HG02642 (cell line): ENCODE data around the gene ARL8B.
"Not testable (repeated sequence)": the region's sequence is repeated elsewhere in the genome, so short reads cannot be mapped to it uniquely, and the experiment has no call there.

Source experiments
- ATAC-seq: cut with Tn5 transposase; IDR thresholded peaks from one replicate; pipeline ENCODE4 v1.9.1; 2021; ENCODE audit warnings: mild to moderate bottlenecking; ENCODE audit not compliant: unreplicated experiment, poor library complexity

Gene ARL8B

DNA sequence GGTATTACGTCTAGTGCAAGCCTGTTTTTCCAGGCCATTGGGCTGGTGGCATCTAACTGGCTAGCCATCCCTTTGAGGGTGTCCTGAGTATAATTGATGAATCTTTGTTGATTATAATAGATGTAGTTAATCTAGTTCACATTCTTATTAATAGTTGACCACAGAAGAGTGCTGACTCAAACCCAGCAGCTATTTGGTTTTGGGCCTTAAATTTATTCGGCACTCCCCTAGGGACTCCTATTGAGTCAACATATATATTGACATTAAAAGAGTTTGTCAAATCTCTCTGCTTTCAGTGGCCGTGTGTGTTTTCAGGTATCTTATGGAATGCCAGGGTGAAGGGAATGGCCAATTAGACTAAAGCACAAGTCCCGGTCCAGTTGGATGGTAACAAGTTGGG, 19.7 kb downstream of the ARL8B start:
- ATAC-seq = no peak

DNA sequence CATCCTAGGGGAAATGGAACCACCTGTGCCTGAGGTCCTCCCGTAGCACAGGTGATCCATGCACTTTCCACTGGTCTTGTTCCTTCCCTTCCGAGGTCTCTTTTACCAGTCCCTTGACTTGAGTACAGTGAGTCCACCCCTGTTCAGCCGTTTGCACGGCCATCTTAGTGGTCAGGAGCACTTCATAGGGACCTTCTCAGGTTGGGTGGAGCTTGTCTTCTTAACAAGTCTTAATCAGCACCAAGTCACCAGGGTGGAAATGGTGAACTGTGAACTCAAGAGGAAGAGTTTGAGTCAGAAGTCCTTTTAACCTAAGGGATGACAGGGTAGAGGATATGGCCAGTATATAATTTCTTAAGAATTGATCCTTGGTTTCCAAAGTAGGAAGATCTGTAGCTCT, 21.4 kb downstream of the ARL8B start:
- ATAC-seq = no peak

DNA sequence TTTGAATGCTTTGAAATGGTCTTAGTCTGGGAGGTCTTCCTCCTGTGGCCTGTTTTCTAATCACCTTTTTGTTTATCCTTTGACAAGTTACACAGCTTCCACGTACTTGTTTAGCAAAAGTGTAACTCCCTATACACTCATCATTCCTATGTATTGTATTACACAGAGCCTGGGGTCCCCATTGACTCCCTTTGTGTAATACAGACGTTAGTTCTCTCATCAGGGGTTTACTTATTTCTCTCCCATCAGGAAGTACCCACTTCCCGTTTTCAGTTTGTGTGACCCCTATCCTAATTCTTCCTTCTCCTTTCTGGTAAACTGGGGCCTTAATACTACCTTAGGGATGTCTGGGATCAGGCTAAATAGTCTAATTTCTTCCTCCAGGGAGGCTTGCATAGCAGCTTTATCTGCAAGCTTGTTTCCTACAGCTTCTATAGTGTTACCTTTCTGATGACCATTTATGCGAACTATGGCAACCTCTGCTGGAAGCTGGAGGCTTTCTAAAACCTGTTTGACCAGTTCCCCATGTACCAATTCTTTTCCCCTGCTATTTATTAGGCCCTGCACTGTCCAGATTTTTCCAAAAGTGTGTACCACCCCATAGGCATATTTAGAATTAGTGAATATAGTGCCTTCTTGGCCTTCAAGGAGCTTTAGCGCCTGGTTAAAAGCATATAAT, 22.4 kb downstream of the ARL8B start:
- ATAC-seq = no peak

DNA sequence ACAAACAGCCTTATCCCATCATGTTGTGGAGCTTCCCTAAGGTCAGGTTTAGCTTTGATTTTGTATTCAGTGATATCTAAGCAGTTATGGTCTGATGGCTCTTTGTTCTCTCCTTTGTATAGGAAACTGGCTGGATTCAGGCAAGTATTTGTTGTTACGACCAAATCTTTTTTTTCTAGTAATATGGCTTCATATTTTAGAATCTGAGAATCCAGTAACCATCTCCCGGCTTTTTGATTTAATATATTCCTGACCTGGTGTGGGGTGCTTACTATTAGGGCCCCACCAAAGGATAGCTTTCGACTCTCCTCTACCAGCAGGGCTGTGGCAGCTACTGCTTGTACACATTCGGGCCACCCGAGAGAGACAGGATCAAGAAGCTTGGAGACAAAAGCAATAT, 23.0 kb downstream of the ARL8B start:
- no peak for ATAC-seq

DNA sequence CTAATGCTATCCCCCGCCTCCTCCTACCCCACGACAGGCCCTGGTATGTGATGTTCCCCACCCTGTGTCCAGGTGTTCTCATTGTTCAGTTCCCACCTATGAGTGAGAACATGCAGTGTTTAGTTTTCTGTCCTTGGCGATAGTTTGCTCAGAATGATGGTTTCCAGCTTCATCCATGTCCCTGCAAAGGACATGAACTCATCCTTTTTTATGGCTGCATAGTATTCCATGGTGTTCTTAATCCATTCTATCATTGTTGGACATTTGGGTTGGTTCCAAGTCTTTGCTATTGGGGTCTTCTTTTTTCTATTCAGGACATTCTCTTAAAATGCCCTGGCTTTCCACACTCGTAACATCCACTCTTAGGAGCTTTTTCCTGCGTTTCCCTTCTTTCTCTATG, 25.1 kb downstream of the ARL8B start:
- not testable (repeated sequence) for ATAC-seq

DNA sequence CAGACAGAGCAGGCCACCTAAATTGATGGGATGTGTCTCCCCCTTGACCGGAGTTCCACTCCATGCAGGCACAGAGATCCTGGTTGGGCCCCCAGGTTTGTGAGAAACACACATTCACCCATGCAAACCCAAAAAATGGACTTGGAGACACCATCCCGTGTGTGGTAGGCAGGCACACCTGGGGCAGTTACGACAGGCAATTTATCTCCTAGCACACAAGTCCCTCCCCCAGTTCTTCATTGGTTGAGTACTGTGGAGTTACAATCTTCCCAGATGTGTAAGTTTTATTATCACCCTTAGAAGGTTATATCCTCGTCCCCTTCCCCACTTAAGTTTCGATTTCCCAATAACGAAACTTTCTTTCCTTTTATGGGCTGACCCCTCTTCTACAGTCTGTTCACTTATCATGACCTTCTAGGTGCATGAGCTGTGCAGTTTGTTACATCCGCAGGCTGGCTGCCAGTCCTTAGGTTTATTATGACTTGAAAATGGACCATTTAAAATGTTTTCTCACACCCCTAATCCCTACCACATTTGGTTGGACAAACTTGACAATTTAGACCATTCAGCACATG, 27.3 kb downstream of the ARL8B start:
- ATAC-seq = no peak

DNA sequence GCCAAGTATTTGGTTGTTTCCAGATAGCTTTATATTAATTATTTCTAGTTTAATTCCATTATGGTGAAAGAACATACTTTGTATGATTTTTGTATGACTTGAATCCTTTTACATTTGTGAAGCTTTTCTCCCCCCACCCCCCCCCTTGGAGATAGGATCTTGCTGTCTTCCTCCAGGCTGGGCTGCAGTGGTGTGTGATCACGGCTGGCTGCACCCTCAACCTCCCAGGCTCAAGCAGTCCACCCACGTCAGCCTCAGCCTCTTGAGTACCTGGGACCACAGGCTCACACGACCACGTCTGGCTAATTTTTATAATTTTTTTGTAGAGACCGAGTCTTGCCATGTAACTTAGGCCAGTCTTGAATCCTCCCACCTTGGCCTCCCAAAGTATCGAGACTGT, 29.5 kb downstream of the ARL8B start:
- ATAC-seq = peak; percentile 49

DNA sequence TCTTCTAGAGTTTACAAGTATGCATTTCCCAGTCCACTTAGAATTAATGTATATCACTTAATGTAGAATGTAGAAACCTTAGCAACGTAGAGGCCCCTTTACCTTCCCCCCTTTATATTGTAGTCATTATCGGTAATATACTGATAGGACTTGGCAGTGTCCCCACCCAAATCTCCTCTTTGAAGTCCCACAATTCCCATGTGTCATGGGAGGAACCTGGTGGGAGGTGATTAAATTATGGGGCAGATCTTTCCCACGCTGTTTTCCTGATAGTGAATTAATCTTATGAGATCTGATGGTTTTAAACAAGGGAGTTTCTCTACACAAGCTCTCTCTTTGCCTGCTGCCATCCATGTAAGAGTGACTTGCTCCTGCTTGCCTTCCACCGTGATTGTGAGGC, 31.0 kb downstream of the ARL8B start:
- ATAC-seq = no peak

DNA sequence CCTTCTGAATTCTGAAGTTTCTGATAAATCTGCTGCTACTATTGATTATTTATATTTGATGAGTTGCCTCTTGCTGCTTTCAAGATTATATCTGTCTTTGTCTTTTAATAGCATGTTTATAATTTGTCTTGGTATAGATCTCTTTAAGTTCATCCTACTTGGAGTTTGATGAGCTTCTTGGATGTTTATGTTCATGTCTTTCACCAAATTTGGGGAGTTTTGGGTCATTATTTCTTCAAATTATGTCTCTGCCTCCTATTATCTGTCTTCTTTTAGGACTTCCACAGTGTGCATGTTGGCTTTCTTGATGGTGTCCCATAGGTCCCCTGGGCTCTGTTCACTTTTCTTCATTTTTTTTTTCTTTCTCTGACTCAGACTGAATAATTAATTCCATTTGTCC, 33.1 kb downstream of the ARL8B start:
- no peak for ATAC-seq

DNA sequence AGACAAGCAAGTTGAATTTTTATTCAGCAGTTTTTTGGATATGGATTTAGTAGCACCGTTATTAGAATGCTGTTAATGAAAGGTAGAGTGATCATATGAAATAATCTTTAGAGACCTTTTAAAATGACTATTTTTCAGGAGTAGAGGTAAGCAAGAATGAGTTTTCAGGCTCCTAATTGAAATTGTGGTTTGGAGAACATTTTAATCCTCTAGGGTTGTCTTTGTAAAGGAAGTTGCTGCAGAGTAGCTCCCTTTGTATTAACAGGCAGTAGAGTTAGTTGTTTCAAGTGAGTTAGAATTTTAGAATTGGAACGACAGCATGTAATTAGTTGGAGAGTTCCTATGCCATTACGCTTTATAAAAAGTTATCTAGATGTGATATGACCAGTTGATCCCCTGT, 38.2 kb downstream of the ARL8B start:
- no peak for ATAC-seq

DNA sequence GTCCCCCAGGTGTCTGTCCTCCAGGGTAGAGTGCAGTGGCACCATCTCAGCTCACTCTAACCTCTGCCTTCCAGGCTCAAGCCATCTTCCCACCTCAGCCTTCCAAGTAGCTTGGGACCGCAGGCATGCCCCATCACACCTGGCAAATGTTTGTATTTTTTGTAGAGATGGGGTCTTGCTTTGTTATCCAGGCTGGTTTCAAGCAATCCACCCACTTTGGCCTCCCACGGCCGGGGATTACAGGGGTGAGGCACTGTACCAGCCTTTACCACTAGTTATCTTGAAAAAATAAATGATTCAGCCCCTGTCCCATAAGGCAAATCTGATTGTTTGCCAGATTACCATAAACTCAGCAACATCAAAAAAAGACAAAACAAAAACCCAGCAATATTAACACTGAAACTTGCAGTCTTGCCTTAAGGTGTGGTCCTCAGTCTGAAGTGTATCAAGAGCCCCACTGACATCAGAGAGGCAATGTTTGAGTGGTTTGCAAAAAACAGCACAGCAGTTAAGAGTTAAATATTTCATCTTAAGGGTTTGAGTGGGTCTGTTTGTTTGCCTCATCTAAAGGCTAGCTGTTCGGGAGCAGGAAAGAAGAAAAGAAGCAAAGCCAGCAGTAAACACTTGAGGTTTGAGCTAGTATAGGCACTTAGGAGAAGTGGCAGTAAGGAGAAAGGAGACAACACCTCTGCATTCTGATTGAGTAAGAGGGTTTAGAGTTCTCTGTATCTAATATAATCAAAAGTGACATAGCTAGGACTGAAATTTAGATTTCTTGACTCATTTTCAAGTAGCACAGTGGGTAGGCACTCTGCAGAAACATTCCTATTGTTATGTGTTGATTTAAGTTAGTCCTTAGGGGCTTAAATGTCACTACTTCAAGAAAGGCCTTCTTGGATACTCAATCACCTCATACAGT, 39.1 kb downstream of the ARL8B start:
- ATAC-seq = no peak

DNA sequence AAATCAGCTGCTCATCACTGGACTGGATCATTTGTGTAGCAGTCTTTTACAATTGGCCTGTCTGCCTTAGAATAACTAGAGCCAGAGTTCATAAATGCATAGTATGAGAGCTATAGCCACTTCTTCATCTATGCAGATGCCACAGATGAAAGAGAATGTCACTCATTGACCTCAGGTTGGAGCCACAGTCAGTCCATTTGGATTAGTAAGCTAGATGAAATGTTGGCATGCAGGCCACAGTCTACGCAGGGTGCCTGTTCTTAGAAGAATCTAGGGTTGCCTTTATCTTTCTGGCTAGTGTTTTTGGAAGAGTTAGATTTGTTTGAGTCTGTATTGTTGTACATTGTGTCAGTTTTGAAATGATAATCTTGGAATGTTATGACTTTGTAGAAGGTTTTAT, 40.0 kb downstream of the ARL8B start:
- ATAC-seq = no peak

DNA sequence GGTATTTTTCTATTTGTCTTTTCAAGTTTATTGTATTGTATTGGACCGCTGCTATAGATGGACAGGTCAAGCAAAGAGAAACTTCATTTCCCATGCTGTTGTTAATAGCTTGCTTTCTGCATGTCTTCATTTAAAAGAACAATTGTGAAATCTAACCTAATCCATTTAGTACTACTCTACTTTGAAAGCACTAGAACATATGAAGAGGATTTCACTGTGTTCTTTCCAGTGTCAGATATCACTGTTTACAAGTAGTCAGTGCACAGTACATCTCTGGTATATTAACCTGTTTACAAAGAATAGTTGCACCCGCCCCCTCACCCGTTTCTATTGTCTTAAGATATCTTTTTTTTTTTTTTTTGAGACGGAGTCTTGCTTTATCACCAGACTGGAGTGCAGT, 43.6 kb downstream of the ARL8B start:
- ATAC-seq = no peak

DNA sequence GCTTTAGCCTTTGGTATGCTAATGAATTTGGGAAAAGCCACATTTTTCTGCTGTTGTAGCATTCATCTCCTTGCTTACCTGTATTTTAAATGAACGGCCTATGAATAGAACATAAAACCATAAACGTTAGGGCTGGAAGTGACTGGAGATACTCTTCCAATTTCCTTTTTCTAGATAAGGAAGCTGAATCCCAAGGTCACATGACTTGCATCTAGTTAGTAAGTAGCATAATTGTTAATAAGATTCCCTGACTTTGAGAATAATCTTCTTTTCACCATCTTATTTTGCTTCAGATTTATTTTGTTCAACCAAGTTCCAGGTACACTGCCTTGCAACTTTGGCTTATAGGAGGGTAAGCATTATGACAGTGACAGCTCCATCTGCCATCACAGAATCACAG, 44.8 kb downstream of the ARL8B start:
- no peak for ATAC-seq

DNA sequence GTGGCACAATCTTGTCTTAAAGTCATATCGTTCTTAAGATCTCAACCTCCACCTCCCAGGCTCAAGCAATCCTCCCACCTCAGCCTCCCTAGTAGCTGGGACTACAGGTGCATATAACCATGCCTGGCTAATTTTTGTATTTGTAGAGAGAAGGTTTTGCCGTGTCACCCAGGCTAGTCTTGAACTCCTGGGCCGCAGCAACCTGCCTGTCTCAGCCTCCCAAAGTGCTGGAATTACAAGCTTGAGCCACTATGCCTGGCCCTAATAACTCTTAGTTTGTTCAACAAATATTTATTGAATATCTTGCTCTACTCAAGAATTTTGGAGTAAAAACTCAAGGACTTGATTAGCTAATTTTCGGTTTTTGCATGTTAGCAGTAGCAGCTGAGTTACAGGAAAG, 46.0 kb downstream of the ARL8B start:
- ATAC-seq = no peak

DNA sequence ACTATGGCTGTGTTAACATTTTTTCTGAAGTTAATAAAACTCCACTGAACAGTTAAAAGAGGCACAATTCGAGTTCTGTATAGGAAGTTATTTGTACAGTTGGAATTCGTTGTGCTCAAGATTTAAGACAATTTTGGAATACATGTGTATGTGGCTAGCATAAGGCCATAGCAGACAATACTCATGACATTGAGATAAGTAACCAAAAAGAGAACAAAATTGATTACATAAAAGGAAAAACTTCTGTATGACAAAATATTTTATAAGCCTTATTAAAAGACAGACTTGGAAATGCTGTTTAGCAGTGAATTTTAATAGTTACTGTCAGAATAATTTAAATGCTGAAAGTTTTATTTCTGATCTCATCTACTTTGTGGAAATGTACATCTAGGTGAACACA, 47.7 kb downstream of the ARL8B start:
- no peak for ATAC-seq

DNA sequence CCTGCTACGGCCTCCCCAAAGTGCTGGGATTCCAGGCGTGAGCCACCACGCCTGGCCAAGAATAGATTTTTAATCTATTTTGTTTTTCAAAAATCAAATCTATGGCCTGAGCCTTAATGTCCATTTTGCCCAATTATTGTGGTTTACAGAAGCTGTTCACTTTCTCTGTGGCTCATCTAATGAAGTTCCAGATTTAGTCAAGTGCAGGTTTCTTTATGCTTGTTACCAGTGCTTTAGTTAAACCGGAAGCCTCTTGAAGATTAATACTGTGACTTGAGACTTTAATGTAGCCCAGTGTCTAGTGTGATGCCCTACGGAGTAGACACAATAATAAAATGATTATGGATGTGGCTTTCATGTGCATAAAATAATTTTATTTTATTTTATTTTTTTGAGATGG, 48.9 kb downstream of the ARL8B start:
- no peak for ATAC-seq

DNA sequence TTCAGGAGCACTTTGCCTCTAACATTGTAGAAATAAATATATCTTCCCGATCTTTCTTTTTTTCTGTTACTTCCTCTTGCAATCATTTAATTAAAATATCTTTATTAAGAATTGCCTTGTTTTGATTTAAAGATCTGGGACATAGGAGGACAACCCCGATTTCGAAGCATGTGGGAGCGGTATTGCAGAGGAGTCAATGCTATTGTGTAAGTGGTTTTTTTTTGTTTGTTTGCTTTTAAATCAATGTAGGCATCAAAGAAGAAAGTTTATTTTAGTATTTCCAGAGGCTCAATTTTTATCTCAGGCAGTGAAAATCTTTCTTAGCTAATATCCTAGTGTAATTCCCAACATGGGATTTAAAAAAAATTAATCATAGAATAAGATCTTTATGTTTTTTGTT, 49.9 kb downstream of the ARL8B start:
- ATAC-seq = no peak

DNA sequence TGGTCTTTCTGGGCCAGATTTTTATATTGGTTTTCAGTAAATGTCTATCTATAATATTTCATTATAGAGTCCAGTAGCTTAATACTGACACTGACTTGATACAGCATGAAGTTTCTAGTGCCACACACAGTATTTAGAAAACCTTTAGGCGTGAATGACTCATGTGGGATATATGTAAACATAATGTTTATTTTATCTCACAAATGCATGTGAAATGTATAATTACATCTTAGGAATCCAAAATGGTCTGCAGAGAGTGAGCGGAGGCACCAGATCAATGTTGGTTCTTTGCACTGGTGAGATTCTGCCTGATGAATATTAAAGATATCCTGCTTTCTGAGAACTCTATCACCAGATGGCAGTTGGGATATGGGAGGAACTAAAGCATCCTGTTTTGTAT, 56.9 kb downstream of the ARL8B start:
- ATAC-seq = not testable (repeated sequence)

DNA sequence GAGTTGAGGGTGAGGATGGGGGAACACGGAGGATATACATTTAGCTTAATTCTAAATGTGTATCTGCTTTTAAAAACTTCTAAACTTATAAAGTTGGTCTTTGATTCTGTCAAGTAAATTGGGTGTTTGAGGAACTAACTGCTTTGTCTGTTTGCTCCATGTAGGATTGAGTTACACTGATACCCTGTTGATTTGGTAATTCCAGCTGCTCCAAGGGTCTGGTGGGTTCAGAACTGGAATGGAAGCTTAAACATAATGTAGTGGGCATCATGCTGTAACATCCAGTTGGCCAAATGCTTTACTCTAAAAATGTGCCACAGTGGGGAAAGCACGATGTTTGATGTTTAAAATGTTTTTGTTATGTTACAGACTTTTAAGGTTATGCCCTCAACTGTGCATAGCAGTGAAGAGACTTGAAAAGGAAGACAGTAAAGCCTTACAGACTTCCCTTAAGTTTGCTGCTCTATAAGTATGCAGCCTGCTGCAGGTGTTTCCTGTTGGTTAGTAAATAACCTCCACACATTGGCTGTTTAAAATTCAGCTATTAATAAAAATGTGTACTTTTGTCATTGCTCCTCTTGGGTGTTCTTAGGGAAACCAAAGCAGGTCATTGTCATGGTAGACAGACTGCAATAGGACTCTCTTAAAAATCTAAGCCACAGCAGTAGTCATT, 59.5 kb downstream of the ARL8B start:
- peak; percentile 72 for ATAC-seq

DNA sequence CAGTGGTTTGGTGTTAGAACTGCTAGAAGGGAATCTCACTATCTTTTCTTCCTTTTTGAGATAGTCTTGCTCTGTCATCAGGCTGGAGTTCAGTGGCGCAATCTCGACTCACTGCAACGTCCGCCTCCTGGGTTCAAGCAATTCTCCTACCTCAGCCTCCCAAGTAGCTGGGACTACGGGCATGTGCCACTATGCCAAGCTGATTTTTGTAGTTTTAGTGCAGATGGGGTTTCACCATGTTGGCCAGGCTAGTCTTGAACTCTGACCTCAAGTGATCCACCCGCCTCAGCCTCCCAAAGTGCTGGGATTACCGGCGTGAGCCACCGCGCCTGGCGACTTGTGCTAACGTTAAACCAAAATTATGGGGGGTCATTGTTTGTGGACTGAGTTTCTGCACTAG, 61.6 kb downstream of the ARL8B start:
- not testable (repeated sequence) for ATAC-seq
